ENCODE results near the gene UBC. TPM values are rescaled to one million over a fixed set of nuclear protein-coding genes. Genes with fewer than 3 reads are reported as not detected.

The UBC gene
- total and polyA plus RNA-seq, 9 of the 15 experiments (the other 6 are each of a cell fraction or from before 2014, with no cell fraction given) = 533 to 1,153 (median 813) TPM

GRCh38 chr12:124914392-124915238 lies at the start of gene UBC (continued):
- peak; percentile 95 for TF ChIP-seq KLF6 (CRISPR knock-in tag; IDR thresholded peaks at IDR 0.05; ENCODE audit: borderline replicate concordance)
- peak; percentile 79 for TF ChIP-seq DPF2 (IDR thresholded peaks at IDR 0.05)
- peak; percentile 52 to 73; a peak in 3 of 4 replicates for TF ChIP-seq FOXK2 (conservative IDR thresholded peaks at IDR 0.05 in 1 of 2, IDR thresholded peaks at IDR 0.05 in 1 of 2; ENCODE audit: low read depth in 2 of 2)
- TF ChIP-seq OTX1 (CRISPR knock-in tag; IDR thresholded peaks at IDR 0.05) = peak; percentile 74
- no peak for TF ChIP-seq ZNF57 (CRISPR knock-in tag; IDR thresholded peaks at IDR 0.05)
- TF ChIP-seq, protein P1, sequence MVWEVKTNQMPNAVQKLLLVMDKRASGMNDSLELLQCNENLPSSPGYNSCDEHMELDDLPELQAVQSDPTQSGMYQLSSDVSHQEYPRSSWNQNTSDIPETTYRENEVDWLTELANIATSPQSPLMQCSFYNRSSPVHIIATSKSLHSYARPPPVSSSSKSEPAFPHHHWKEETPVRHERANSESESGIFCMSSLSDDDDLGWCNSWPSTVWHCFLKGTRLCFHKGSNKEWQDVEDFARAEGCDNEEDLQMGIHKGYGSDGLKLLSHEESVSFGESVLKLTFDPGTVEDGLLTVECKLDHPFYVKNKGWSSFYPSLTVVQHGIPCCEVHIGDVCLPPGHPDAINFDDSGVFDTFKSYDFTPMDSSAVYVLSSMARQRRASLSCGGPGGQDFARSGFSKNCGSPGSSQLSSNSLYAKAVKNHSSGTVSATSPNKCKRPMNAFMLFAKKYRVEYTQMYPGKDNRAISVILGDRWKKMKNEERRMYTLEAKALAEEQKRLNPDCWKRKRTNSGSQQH (CRISPR knock-in tag; IDR thresholded peaks at IDR 0.05) = peak; percentile 80; the same call in 1 of the 2 replicates
- TF ChIP-seq ZNF584 (CRISPR knock-in tag; IDR thresholded peaks at IDR 0.05; ENCODE audit: low read depth) = 0 out of 2 replicates have a peak, but pooled peaks have one; percentile 48
- TF ChIP-seq SUPT5H (IDR thresholded peaks at IDR 0.05) = peak; percentile 100
- TF ChIP-seq, protein P2, sequence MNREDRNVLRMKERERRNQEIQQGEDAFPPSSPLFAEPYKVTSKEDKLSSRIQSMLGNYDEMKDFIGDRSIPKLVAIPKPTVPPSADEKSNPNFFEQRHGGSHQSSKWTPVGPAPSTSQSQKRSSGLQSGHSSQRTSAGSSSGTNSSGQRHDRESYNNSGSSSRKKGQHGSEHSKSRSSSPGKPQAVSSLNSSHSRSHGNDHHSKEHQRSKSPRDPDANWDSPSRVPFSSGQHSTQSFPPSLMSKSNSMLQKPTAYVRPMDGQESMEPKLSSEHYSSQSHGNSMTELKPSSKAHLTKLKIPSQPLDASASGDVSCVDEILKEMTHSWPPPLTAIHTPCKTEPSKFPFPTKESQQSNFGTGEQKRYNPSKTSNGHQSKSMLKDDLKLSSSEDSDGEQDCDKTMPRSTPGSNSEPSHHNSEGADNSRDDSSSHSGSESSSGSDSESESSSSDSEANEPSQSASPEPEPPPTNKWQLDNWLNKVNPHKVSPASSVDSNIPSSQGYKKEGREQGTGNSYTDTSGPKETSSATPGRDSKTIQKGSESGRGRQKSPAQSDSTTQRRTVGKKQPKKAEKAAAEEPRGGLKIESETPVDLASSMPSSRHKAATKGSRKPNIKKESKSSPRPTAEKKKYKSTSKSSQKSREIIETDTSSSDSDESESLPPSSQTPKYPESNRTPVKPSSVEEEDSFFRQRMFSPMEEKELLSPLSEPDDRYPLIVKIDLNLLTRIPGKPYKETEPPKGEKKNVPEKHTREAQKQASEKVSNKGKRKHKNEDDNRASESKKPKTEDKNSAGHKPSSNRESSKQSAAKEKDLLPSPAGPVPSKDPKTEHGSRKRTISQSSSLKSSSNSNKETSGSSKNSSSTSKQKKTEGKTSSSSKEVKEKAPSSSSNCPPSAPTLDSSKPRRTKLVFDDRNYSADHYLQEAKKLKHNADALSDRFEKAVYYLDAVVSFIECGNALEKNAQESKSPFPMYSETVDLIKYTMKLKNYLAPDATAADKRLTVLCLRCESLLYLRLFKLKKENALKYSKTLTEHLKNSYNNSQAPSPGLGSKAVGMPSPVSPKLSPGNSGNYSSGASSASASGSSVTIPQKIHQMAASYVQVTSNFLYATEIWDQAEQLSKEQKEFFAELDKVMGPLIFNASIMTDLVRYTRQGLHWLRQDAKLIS (CRISPR knock-in tag; IDR thresholded peaks at IDR 0.05) = peak; percentile 100
- TF ChIP-seq GABPA (tag; conservative IDR thresholded peaks at IDR 0.05; ENCODE audit: low read depth) = peak; percentile 75
- TF ChIP-seq, protein P3, sequence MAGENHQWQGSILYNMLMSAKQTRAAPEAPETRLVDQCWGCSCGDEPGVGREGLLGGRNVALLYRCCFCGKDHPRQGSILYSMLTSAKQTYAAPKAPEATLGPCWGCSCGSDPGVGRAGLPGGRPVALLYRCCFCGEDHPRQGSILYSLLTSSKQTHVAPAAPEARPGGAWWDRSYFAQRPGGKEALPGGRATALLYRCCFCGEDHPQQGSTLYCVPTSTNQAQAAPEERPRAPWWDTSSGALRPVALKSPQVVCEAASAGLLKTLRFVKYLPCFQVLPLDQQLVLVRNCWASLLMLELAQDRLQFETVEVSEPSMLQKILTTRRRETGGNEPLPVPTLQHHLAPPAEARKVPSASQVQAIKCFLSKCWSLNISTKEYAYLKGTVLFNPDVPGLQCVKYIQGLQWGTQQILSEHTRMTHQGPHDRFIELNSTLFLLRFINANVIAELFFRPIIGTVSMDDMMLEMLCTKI (IDR thresholded peaks at IDR 0.05; ENCODE audit: partially characterized antibody) = no peak
- TF ChIP-seq MYC (IDR thresholded peaks at IDR 0.05; ENCODE audit: low read depth, low read length) = no peak; the same call in none of the 2 replicates
- peak; percentile 76; the same call in 1 of the 2 replicates for TF ChIP-seq MYC (CRISPR knock-in tag; IDR thresholded peaks at IDR 0.05; ENCODE audit: borderline replicate concordance, low read depth)
- no peak; the same call in 1 of the 2 replicates for TF ChIP-seq TCF3 (CRISPR knock-in tag; IDR thresholded peaks at IDR 0.05)
- no peak for TF ChIP-seq ZNF583 (CRISPR knock-in tag; IDR thresholded peaks at IDR 0.05)
- TF ChIP-seq TGIF2 (CRISPR knock-in tag; IDR thresholded peaks at IDR 0.05) = no peak; the same call in 1 of the 2 replicates
- TF ChIP-seq, protein P4, sequence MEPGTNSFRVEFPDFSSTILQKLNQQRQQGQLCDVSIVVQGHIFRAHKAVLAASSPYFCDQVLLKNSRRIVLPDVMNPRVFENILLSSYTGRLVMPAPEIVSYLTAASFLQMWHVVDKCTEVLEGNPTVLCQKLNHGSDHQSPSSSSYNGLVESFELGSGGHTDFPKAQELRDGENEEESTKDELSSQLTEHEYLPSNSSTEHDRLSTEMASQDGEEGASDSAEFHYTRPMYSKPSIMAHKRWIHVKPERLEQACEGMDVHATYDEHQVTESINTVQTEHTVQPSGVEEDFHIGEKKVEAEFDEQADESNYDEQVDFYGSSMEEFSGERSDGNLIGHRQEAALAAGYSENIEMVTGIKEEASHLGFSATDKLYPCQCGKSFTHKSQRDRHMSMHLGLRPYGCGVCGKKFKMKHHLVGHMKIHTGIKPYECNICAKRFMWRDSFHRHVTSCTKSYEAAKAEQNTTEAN (CRISPR knock-in tag; IDR thresholded peaks at IDR 0.05) = no peak; the same call in 1 of the 2 replicates
- no peak for TF ChIP-seq ERF (CRISPR knock-in tag; IDR thresholded peaks at IDR 0.05)
- TF ChIP-seq ZNF212 (CRISPR knock-in tag; IDR thresholded peaks at IDR 0.05) = no peak
- TF ChIP-seq ZNF561 (CRISPR knock-in tag; conservative IDR thresholded peaks at IDR 0.05) = no peak; the same call in 1 of the 2 replicates

Measured in K562 (cell line).